Cardiac fibroblast (primary cell): ENCODE data around the gene SLC17A4.

ENCODE experiments used
- DNase-seq, 2 donors: peaks; one replicate each; pipeline versions ENCODE4 v3.0.0 to v3.0.0-alpha.2; 2010; ENCODE audit warnings: low read depth in 2 of 2
- H3K4me3 ChIP-seq, 2 donors: replicated peaks in 1 of 2; 1 replicate in 1 of 2; 2 replicates in 1 of 2; pipeline ENCODE4 v1.5.1; 2011; ENCODE audit warnings: low read depth in 2 of 2, low read length in 2 of 2, mild to moderate bottlenecking in 2 of 2, moderate library complexity in 1 of 2
- CTCF ChIP-seq: IDR thresholded peaks from one replicate; pipeline ENCODE4 v1.5.1; 2011; ENCODE audit warnings: low read depth, mild to moderate bottlenecking, low read length, inconsistent platforms

SLC17A4 gene

GRCh38 chr6:25754535-25754934, at the start of gene SLC17A4:
Gene SLC17A4 (plus strand): TSS chr6:25754742. CDS start chr6:25761963, 7,221 bp downstream.
- no peak within 1 kb of the TSS for H3K4me3 ChIP-seq
- DNase-seq = no peak
- TF ChIP-seq CTCF = no peak

GRCh38 chr6:25706314-25707014, 48.1 kb upstream of the SLC17A4 start:
- H3K4me3 ChIP-seq = no peak overlapping the region
- peak; percentile 49 to 54 for DNase-seq
- no peak for TF ChIP-seq CTCF

- DNase-seq = no peak
- no peak for TF ChIP-seq CTCF
- H3K4me3 ChIP-seq = no peak overlapping the region
These were observed 44.8 kb upstream of the SLC17A4 start for GRCh38 chr6:25709761-25710160.

GRCh38 chr6:25710287-25710686, 44.3 kb upstream of the SLC17A4 start:
- TF ChIP-seq CTCF = no peak
- H3K4me3 ChIP-seq = no peak overlapping the region

GRCh38 chr6:25713824-25714223, 40.7 kb upstream of the SLC17A4 start:
- peak; percentile 5 to 15 for DNase-seq
- H3K4me3 ChIP-seq = no peak overlapping the region
- no peak for TF ChIP-seq CTCF

More at GRCh38 chr6:25710287-25710686, 44.3 kb upstream of the SLC17A4 start:
- no peak for DNase-seq

- TF ChIP-seq CTCF = no peak
- peak; percentile 7 to 18 for DNase-seq
- H3K4me3 ChIP-seq = no peak overlapping the region
These were observed 39.8 kb upstream of the SLC17A4 start for GRCh38 chr6:25714765-25715164.

- DNase-seq = no peak
- H3K4me3 ChIP-seq = no peak overlapping the region
- TF ChIP-seq CTCF = no peak
These were observed 38.7 kb upstream of the SLC17A4 start for GRCh38 chr6:25715794-25716193.
